Fibroblast of lung (primary cell): Measurements from ENCODE around the gene KCNMA1. TPM values are rescaled to one million over a fixed set of nuclear protein-coding genes. Genes with fewer than 3 reads are reported as not detected.

ENCODE experiments used
- DNase-seq, 2 donors: peaks; one replicate each; pipeline versions ENCODE4 v3.0.0 to v3.0.0-alpha.2; 2010; ENCODE audit warnings: low read depth in 2 of 2
- H2AFZ ChIP-seq: 2 replicates; pipeline ENCODE4 v1.5.1; 2012; ENCODE audit warnings: low read length, control low read depth, inconsistent platforms
- H3K27ac ChIP-seq: 2 replicates; pipeline ENCODE4 v1.5.1; 2011; ENCODE audit warnings: low read length, control low read depth; ENCODE audit not compliant: insufficient read depth
- H3K27me3 ChIP-seq: 2 replicates; pipeline ENCODE4 v1.5.1; 2011; ENCODE audit warnings: mild to moderate bottlenecking, low read length; ENCODE audit not compliant: control insufficient read depth, insufficient read depth
- H3K36me3 ChIP-seq: 2 replicates; pipeline ENCODE4 v1.5.1; 2011; ENCODE audit warnings: low read length; ENCODE audit not compliant: control insufficient read depth, insufficient read depth
- H3K4me1 ChIP-seq: 2 replicates; pipeline ENCODE4 v1.5.1; 2011; ENCODE audit warnings: low read length; ENCODE audit not compliant: control insufficient read depth, insufficient read depth; ENCODE audit errors: extremely low read depth
- H3K4me2 ChIP-seq: 2 replicates; pipeline ENCODE4 v1.5.1; 2011; ENCODE audit warnings: low read length, control low read depth; ENCODE audit not compliant: insufficient read depth; ENCODE audit errors: extremely low read depth
- H3K4me3 ChIP-seq, 4 experiments: fragments of 200-600 bp in 1 of 4; sonication (generic) in 1 of 4; replicated peaks in 1 of 4; 2 replicates each; pipeline ENCODE4 v1.5.1; 2011 to 2016; ENCODE audit warnings: low read length in 4 of 4, low read depth in 3 of 4, mild to moderate bottlenecking in 3 of 4, control low read depth in 2 of 4, inconsistent platforms in 1 of 4, mixed read lengths in 1 of 4; ENCODE audit not compliant: insufficient read depth in 1 of 4; ENCODE audit errors: control extremely low read depth in 1 of 4
- H3K79me2 ChIP-seq: 2 replicates; pipeline ENCODE4 v1.5.1; 2012; ENCODE audit warnings: mild to moderate bottlenecking, low read length, inconsistent platforms; ENCODE audit not compliant: control insufficient read depth, insufficient read depth
- H3K9ac ChIP-seq: 2 replicates; pipeline ENCODE4 v1.5.1; 2011; ENCODE audit warnings: mild to moderate bottlenecking, low read length, control low read depth; ENCODE audit not compliant: insufficient read depth
- H3K9me3 ChIP-seq: 2 replicates; pipeline ENCODE4 v1.5.1; 2012; ENCODE audit warnings: low read depth, low read length; ENCODE audit not compliant: control insufficient read depth, insufficient read depth
- H4K20me1 ChIP-seq: 2 replicates; pipeline ENCODE4 v1.5.1; 2011; ENCODE audit warnings: low read length; ENCODE audit not compliant: control insufficient read depth, insufficient read depth; ENCODE audit errors: extremely low read depth
- EZH2 ChIP-seq: IDR thresholded peaks from 2 replicates; pipeline ENCODE4 v1.5.1; 2012; ENCODE audit warnings: low read length, control low read depth, mild to moderate bottlenecking; ENCODE audit errors: missing control alignments
- polyA plus RNA-seq, 2 donors: library from polyadenylated mRNA; depleted of rRNA in 1 of 2; stranded (reverse) in 1 of 2; unstranded in 1 of 2; fragments of >200 nt; gene quantifications; 2 replicates each; pipeline ENCODE4 v1.2.1, GENCODE V29; 2011 to 2012; ENCODE audit warnings: missing spikeins in 1 of 2
- total RNA-seq: library from RNA; depleted of rRNA; stranded (reverse); fragments of >200 nt; gene quantifications from 2 replicates; pipeline ENCODE4 v1.2.1, GENCODE V29; 2014
- TF ChIP-seq, protein P1 (sequence below), 2 donors: IDR thresholded peaks in 1 of 2; conservative IDR thresholded peaks in 1 of 2; 1 replicate in 1 of 2; 2 replicates in 1 of 2; pipeline ENCODE4 v1.5.1; 2011 to 2012; ENCODE audit warnings: low read length in 2 of 2, control low read depth in 1 of 2, inconsistent platforms in 1 of 2, low read depth in 1 of 2, mild to moderate bottlenecking in 1 of 2

KCNMA1 gene
- total and polyA plus RNA-seq, 2 donors (not counting 1 experiment from before 2014, with no cell fraction given) = 31.0 to 138 TPM

DNA sequence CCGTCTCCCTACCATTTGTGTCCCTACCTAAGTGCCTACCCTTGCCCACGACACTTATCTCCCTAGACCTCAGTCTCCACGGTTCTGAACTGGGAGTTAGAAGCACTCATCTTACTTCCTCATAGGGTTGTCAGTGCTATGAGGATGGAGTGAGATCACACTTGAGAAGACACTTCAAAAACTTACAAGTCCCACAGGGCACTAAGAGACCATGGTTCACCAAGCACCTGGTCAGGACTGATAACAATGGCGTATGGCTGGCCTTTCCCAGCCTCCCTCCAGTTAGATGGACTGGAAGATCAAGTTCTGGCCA, 43.2 kb downstream of the KCNMA1 start:
- no peaks in the 10 kb centered on the region for H3K9me3 ChIP-seq
- TF ChIP-seq, protein P1, sequence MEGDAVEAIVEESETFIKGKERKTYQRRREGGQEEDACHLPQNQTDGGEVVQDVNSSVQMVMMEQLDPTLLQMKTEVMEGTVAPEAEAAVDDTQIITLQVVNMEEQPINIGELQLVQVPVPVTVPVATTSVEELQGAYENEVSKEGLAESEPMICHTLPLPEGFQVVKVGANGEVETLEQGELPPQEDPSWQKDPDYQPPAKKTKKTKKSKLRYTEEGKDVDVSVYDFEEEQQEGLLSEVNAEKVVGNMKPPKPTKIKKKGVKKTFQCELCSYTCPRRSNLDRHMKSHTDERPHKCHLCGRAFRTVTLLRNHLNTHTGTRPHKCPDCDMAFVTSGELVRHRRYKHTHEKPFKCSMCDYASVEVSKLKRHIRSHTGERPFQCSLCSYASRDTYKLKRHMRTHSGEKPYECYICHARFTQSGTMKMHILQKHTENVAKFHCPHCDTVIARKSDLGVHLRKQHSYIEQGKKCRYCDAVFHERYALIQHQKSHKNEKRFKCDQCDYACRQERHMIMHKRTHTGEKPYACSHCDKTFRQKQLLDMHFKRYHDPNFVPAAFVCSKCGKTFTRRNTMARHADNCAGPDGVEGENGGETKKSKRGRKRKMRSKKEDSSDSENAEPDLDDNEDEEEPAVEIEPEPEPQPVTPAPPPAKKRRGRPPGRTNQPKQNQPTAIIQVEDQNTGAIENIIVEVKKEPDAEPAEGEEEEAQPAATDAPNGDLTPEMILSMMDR (conservative IDR thresholded peaks at IDR 0.05 in 1 of 2, IDR thresholded peaks at IDR 0.05 in 1 of 2; ENCODE audit: low read depth in 1 of 2, low read length in 2 of 2) = no peak
- no peak for TF ChIP-seq EZH2
- no peak overlapping the region for H3K4me3 ChIP-seq
- H3K36me3 ChIP-seq = no peaks in the 10 kb centered on the region
- peak overlapping the region; percentile 4 for H3K27ac ChIP-seq
- no peaks in the 10 kb centered on the region for H4K20me1 ChIP-seq
- no peak overlapping the region for H3K9ac ChIP-seq
- no peak overlapping the region for H3K4me2 ChIP-seq
- peaks cover 19% of the 10 kb centered on the region for H3K4me1 ChIP-seq
- no peak overlapping the region for H2AFZ ChIP-seq
- H3K79me2 ChIP-seq = peaks cover 25% of the 10 kb centered on the region
- H3K27me3 ChIP-seq = no peaks in the 10 kb centered on the region
- no peak for DNase-seq

DNA sequence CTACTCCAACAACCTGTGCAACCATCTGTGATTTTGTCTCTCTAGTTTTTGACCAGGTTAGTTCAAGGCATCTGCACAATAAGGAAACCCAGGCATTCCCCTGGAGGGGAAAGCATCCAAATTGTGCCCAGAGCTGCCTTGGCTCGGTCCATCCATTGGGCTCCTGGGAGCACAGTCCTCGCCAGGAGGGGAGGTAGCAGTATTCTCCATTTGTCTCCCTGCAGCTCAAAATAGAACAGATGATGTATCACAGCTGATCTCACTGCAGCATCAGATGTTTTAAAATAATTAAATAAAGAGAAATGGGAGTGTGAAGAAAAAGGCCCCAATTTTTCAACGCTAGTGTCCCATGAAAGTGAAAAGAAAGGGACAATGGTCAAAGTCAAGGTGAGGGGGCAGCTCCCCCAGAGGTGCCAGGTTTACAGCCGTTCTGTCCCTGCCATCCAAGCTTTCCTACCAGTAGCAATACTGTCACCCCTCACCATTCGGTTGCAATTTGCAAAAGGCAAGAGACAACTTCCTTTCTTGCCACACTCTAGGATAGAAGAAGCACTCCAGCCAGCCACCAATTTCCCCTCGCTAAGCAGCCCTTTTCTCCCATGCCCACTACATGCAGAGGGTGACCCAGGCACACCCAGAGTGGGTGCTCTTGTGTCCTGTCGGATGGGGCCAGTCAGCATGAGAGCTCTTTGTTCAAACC, 43.7 kb downstream of the KCNMA1 start:
- Histone ChIP-seq H3K4me3 (no peak overlapping the region), H3K27me3 (no peaks in the 10 kb centered on the region), H3K4me1 (peaks cover 19% of the 10 kb centered on the region), H4K20me1 (no peaks in the 10 kb centered on the region), H2AFZ (no peak overlapping the region), H3K4me2 (peak overlapping the region; percentile 37), H3K79me2 (peaks cover 28% of the 10 kb centered on the region), H3K36me3 (no peaks in the 10 kb centered on the region), H3K9ac (no peak overlapping the region), H3K27ac (peak overlapping the region; percentile 75), H3K9me3 (no peaks in the 10 kb centered on the region)
- no peak for DNase-seq
- TF ChIP-seq EZH2 = no peak
- TF ChIP-seq, protein P1 (conservative IDR thresholded peaks at IDR 0.05 in 1 of 2, IDR thresholded peaks at IDR 0.05 in 1 of 2; ENCODE audit: low read depth in 1 of 2, low read length in 2 of 2) = no peak

DNA sequence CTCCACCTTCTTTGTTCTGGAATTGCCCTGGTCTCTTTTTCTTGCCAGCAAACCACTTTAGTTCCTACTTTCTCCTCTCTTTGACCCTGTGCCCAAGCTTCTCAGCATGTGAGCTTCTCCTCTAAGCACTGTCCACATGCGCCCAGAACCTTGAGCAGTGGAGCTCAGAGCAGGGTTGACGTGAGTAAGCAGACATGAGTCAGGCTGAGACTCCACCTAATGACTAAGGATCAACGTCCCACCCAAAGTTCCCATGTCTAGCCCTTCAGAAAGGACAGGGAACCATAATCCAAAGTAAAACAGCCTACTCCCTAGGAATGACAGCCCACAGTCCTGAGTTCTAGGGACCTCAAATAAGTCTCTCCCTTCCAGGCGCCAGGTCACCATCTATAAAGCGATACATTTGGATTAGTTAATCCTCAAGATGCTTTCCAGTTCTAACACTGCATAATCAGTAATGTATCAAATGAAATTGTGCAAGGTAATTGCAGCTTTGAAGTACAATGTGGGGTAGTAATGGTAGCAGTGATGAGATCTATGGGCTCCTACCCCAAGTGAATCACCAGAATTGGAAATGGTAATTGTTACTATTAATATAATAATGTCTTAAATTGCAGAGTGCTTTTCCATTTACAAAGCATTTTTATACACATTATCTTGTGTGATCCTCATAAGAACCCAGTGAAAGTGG, 44.5 kb downstream of the KCNMA1 start:
- H4K20me1 ChIP-seq = no peaks in the 10 kb centered on the region
- peak; percentile 93 to 97 for DNase-seq
- H3K9me3 ChIP-seq = no peaks in the 10 kb centered on the region
- no peaks in the 10 kb centered on the region for H3K36me3 ChIP-seq
- H2AFZ ChIP-seq = peak overlapping the region; percentile 29
- no peak overlapping the region for H3K9ac ChIP-seq
- H3K27me3 ChIP-seq = no peaks in the 10 kb centered on the region
- peaks cover 28% of the 10 kb centered on the region for H3K79me2 ChIP-seq
- H3K4me1 ChIP-seq = peaks cover 19% of the 10 kb centered on the region
- H3K4me3 ChIP-seq = no peak overlapping the region
- H3K27ac ChIP-seq = peak overlapping the region; percentile 75
- TF ChIP-seq EZH2 = no peak
- peak overlapping the region; percentile 41 for H3K4me2 ChIP-seq
